Ovary (tissue), 9 donors: Measurements from ENCODE around the gene MTHFD1L. TPM values are rescaled to one million over a fixed set of nuclear protein-coding genes. Genes with fewer than 3 reads are reported as not detected.

Source experiments
- DNase-seq, 5 donors: peaks; one replicate each; pipeline ENCODE4 v3.0.0-alpha.2; 2019 to 2020
- H3K27ac ChIP-seq, 2 donors: fragments of 200-600 bp; one replicate each; pipeline versions ENCODE4 v1.5.1 to v1.8.0; 2019 to 2022
- H3K27me3 ChIP-seq: fragments of 200-600 bp; one replicate; pipeline ENCODE4 v1.8.0; 2022
- H3K36me3 ChIP-seq: fragments of 200-600 bp; sonication (generic); one replicate; pipeline ENCODE4 v1.5.1; 2019
- H3K4me1 ChIP-seq: one replicate; pipeline ENCODE4 v1.8.1; 2013; ENCODE audit warnings: mild to moderate bottlenecking, moderate library complexity; ENCODE audit not compliant: insufficient read depth
- H3K4me3 ChIP-seq: fragments of 200-600 bp; sonication (generic); one replicate; pipeline ENCODE4 v1.5.1; 2017
- H3K9me3 ChIP-seq, 2 donors: fragments of 200-600 bp in 1 of 2; sonication (generic) in 1 of 2; one replicate each; pipeline versions ENCODE4 v1.5.1 to v1.8.1; 2013 to 2019; ENCODE audit warnings: mild to moderate bottlenecking in 1 of 2, moderate library complexity in 1 of 2
- CTCF ChIP-seq, 3 donors: fragments of 450-650 bp in 2 of 3; fragments of 200-600 bp in 1 of 3; IDR thresholded peaks; one replicate each; pipeline versions ENCODE4 v1.5.1 to v1.8.0; 2016 to 2022; ENCODE audit warnings: antibody characterized with exemption in 3 of 3, mild to moderate bottlenecking in 1 of 3
- EP300 ChIP-seq: sonication (generic); formaldehyde crosslinking; IDR thresholded peaks from one replicate; pipeline ENCODE4 v1.6.1; 2017; ENCODE audit warnings: antibody characterized with exemption
- POLR2A ChIP-seq: fragments of 450-650 bp; IDR thresholded peaks from one replicate; pipeline ENCODE4 v1.6.1; 2017; ENCODE audit warnings: antibody characterized with exemption, mild to moderate bottlenecking, moderate library complexity
- WGBS, 3 donors: extraction: QIAGEN DNeasy Blood & Tissue Kit in 1 of 3; methylation state at CpG; one replicate each; pipeline versions ENCODE4 v1.1.5 to v1.1.7; 2013 to 2017; 5-methylcytosine and 5-hydroxymethylcytosine counted together
- intact Hi-C, 4 donors: fragments of 100-400 bp; cut with DNase I; formaldehyde crosslinking; loops; one replicate each; pipeline versions ENCODE4 v1.11.0 to v1.15.1; 2022 to 2023
- polyA plus RNA-seq, 2 donors: library from polyadenylated mRNA; stranded (reverse); fragments of 200-250 nt in 1 of 2; fragments of 350-450 nt in 1 of 2; fragmentation: Illumina TruSeq in 1 of 2; extraction: RNeasy Lipid Tissue Mini Kit (QIAGEN cat#74804) in 1 of 2; gene quantifications; one replicate each; pipeline ENCODE4 v1.2.3, GENCODE V29; 2013 to 2014
- total RNA-seq, 7 donors: library from RNA; depleted of rRNA in 2 of 7; stranded (reverse); fragments of >200 nt in 2 of 7; fragmentation: NEBNext Ultra II Directional in 3 of 7; extraction: Animal tissue kit (Norgen Biotek cat#: 25700) in 3 of 7; gene quantifications; one replicate each; pipeline versions ENCODE4 v1.1.0 to v1.2.4, GENCODE V29; 2016 to 2023
- donor health status: DM: no; HTN: no; CAD: no; lungs with moderate emphysema.
- donor health status: DM: no; HTN: no; CAD: no.
- donor health status: Bipolar disorder and iron deficiency.
- donor health status: DM: yes; HTN: yes; CAD: no.
- donor health status: DM: no; HTN: no; CAD: no.
- donor health status: DM: yes; HTN: yes; CAD: no.

The MTHFD1L gene
- total and polyA plus RNA-seq, 9 donors: 13.0 to 91.1 (median 23.6) TPM

GRCh38 chr6:151058021-151058733 is 192.7 kb downstream of the MTHFD1L start:
- Histone ChIP-seq H3K36me3 (no peaks in the 10 kb centered on the region), H3K27ac (peak overlapping the region; percentile 18 to 27), H3K27me3 (no peaks in the 10 kb centered on the region), H3K4me1 (peaks cover 5% of the 10 kb centered on the region), H3K9me3 (no peaks in the 10 kb centered on the region), H3K4me3 (no peak overlapping the region)
- peak; percentile 30 to 79 (median 53) for DNase-seq
- intact Hi-C loops: no loop called here
- TF ChIP-seq CTCF (IDR thresholded peaks at IDR 0.05) (no peak), POLR2A (no peak), EP300 (no peak)
- WGBS, 3 donors: 27 to 32% (median 29%) methylated on average over 9 of the region's 9 CpGs

DNA sequence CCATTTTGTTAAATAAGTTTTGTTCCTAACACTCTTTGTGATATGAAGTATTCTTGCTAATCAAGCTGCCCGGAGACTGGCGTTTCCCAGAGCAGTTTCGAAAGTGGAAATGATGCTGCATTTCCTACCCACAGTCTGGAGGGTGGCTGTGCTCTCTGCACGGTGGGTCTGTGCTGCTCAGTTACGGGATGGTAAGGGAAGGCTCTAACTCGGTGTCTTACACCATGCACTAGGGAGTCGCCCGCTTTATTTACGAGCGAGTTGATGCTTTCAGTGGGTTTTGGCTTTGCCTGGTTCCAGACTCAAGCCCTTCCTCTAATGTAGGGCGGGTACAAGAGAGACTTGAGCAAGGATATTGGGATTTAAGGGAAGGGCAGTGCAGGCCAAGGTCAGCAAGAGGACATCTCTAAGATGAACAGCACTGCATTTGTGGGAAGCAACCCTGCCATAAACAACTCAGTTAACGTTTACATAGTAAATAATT is 194.2 kb downstream of the MTHFD1L start:
- Histone ChIP-seq H3K9me3 (no peaks in the 10 kb centered on the region), H3K36me3 (no peaks in the 10 kb centered on the region), H3K27ac (no peak overlapping the region), H3K4me3 (no peak overlapping the region), H3K4me1 (peaks cover 8% of the 10 kb centered on the region), H3K27me3 (no peaks in the 10 kb centered on the region)
- TF ChIP-seq EP300 (no peak), POLR2A (no peak), CTCF (IDR thresholded peaks at IDR 0.05) (no peak)
- intact Hi-C loops: no loop called here
- no peak for DNase-seq
- 80 to 85% (median 82%) methylated on average over 12 of the region's 12 CpGs for WGBS, 3 donors

DNA sequence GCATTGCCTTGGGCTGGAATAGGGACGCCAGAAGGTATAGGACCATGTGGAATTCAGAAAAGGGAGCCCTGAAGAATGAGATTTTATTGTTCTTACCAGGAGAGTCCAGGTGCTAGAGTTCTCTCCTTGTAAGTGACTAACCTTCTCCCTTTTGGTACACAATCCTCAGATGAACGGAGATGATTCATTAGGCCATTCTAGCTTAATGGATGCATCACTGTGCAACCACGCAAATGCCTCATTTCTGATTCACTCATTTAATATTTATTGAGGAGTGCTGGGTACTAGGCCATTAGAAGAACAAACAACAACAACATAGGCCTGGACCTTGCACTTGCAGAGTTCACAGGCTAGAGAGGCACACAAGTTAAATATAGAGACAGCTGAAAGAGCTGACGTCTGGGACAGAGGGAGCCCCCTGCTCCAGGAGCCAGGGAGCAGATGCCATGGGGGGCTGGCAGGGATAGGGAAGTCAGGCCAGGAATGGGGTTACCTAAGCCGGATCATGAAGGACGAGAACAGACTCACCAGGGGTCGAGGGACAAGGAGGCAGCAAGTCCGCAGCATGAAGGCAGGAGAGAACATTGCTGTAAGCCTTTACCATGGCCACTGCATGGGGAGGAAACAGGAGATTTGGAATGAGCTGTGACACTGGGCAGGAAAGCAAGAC is 194.7 kb downstream of the MTHFD1L start:
- TF ChIP-seq EP300 (no peak), POLR2A (no peak), CTCF (IDR thresholded peaks at IDR 0.05) (no peak)
- peaks cover 8% of the 10 kb centered on the region for H3K4me1 ChIP-seq
- H3K36me3 ChIP-seq: no peaks in the 10 kb centered on the region
- no peaks in the 10 kb centered on the region for H3K9me3 ChIP-seq
- intact Hi-C loops: no loop called here
- WGBS, 3 donors: 79 to 91% (median 90%) methylated on average over 8 of the region's 8 CpGs
- no peak overlapping the region for H3K27ac ChIP-seq
- DNase-seq: peak in 2 of 5 donors; percentile 12 to 17
- no peak overlapping the region for H3K4me3 ChIP-seq
- no peaks in the 10 kb centered on the region for H3K27me3 ChIP-seq

DNA sequence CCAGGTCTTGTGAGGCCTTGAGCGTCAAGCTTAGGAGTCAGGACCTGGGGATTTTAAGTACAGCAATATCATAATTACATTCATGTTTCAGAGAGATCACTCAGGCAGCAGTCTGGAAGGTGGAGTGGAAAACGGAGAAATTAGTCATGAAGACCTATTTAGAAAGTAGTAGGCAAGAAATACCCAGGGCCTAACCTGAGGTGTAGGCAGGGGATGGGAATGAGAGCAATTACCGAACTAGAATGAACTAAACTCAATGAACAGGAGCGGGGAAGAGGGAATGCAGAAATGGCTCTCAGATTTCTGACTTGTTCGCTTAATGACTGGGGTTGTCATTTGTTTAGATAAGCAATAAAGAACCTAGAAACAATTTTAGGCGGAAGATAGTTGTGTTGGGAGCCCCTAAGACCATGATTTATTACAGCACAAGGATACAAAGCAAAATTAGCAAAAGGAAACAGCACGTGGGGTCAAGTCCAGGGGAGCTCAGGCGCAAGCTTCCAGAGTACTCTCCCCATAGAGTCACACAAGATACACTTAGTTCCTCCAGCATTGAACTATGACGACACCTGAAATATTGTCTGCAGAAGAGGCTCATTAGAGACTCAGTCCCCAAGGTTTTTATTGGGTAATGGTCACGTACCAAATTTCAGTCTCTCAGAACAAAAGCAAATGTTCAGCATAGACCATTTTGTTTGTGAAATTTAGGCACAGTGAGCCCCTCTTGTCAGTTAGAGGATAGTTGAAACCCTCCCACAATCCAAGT is 195.4 kb downstream of the MTHFD1L start:
- no peaks in the 10 kb centered on the region for H3K36me3 ChIP-seq
- no peak for TF ChIP-seq POLR2A
- no peak for TF ChIP-seq CTCF (IDR thresholded peaks at IDR 0.05)
- TF ChIP-seq EP300: no peak
- H3K27ac ChIP-seq: no peak overlapping the region
- DNase-seq: peak in 1 of 5 donors; percentile 4
- WGBS, 3 donors: 91 to 93% (median 93%) methylated on average over 10 of the region's 10 CpGs
- intact Hi-C loops: no loop called here
- no peaks in the 10 kb centered on the region for H3K27me3 ChIP-seq
- H3K4me3 ChIP-seq: no peak overlapping the region
- no peaks in the 10 kb centered on the region for H3K9me3 ChIP-seq
- peaks cover 9% of the 10 kb centered on the region for H3K4me1 ChIP-seq
